ENCODE results near the gene UCN. TPM values are rescaled to one million over a fixed set of nuclear protein-coding genes. Genes with fewer than 3 reads are reported as not detected.

UCN gene
- total and polyA plus RNA-seq, 2 experiments from 2014 or later = 3.2 to 14.8 TPM

Other genes with a start within 250 kb of the UCN start
- 289 and 303 TPM in 2 replicates for gene OST4, start 236.8 kb downstream of the UCN start, total RNA-seq
- gene OST4, start 236.8 kb downstream of the UCN start, polyA plus RNA-seq = 768 and 779 TPM in 2 replicates
- gene EMILIN1, start 229.8 kb downstream of the UCN start, total RNA-seq = 18.5 and 20.2 TPM in 2 replicates
- 12.2 and 15.6 TPM in 2 replicates for gene EMILIN1, start 229.8 kb downstream of the UCN start, polyA plus RNA-seq
- gene KHK, start 221.7 kb downstream of the UCN start, total RNA-seq = 9.0 and 9.6 TPM in 2 replicates
- gene KHK, start 221.7 kb downstream of the UCN start, polyA plus RNA-seq = 12.9 and 19.2 TPM in 2 replicates
- 0.48 and 1.8 TPM in 2 replicates for gene CGREF1, start 189.3 kb downstream of the UCN start, total RNA-seq
- gene CGREF1, start 189.3 kb downstream of the UCN start, polyA plus RNA-seq = 0.55 and 0.99 TPM in 2 replicates
- gene ABHD1, start 184.6 kb downstream of the UCN start, total RNA-seq = 0.27 and 0.56 TPM in 2 replicates
- gene ABHD1, start 184.6 kb downstream of the UCN start, polyA plus RNA-seq = 2.0 and 3.2 TPM in 2 replicates
- gene PREB, start 173.8 kb downstream of the UCN start, total RNA-seq = 109 and 112 TPM in 2 replicates
- gene PREB, start 173.8 kb downstream of the UCN start, polyA plus RNA-seq = 91.0 and 130 TPM in 2 replicates
- gene PRR30, start 169.0 kb downstream of the UCN start, total RNA-seq = not detected in 2 replicates
- gene PRR30, start 169.0 kb downstream of the UCN start, polyA plus RNA-seq = not detected in 2 replicates
- gene TCF23, start 159.4 kb downstream of the UCN start, total RNA-seq = not detected in 2 replicates
- gene TCF23, start 159.4 kb downstream of the UCN start, polyA plus RNA-seq = not detected in 2 replicates
- 177 and 183 TPM in 2 replicates for gene ATRAID, start 96.4 kb downstream of the UCN start, total RNA-seq
- gene ATRAID, start 96.4 kb downstream of the UCN start, polyA plus RNA-seq = 290 and 372 TPM in 2 replicates
- gene SLC5A6, start 96.2 kb downstream of the UCN start, total RNA-seq = 28.4 and 42.9 TPM in 2 replicates
- 34.4 and 40.8 TPM in 2 replicates for gene SLC5A6, start 96.2 kb downstream of the UCN start, polyA plus RNA-seq
- 31.1 and 51.7 TPM in 2 replicates for gene CAD, start 91.1 kb downstream of the UCN start, total RNA-seq
- gene CAD, start 91.1 kb downstream of the UCN start, polyA plus RNA-seq = 30.1 and 31.0 TPM in 2 replicates
- 75.1 and 84.7 TPM in 2 replicates for gene SLC30A3, start 45.4 kb downstream of the UCN start, total RNA-seq
- 111 and 139 TPM in 2 replicates for gene SLC30A3, start 45.4 kb downstream of the UCN start, polyA plus RNA-seq
- gene DNAJC5G, start 33.0 kb downstream of the UCN start, total RNA-seq = 3.6 and 14.1 TPM in 2 replicates
- gene DNAJC5G, start 33.0 kb downstream of the UCN start, polyA plus RNA-seq = 4.4 and 7.5 TPM in 2 replicates
- gene TRIM54, start 26.0 kb downstream of the UCN start, total RNA-seq = 53.1 and 65.9 TPM in 2 replicates
- gene TRIM54, start 26.0 kb downstream of the UCN start, polyA plus RNA-seq = 41.6 and 46.7 TPM in 2 replicates
- 56.3 and 88.7 TPM in 2 replicates for gene MPV17, start 14.7 kb upstream of the UCN start, total RNA-seq
- gene MPV17, start 14.7 kb upstream of the UCN start, polyA plus RNA-seq = 70.8 and 90.5 TPM in 2 replicates
- 35.1 and 38.2 TPM in 2 replicates for gene GTF3C2, start 48.3 kb upstream of the UCN start, total RNA-seq
- gene GTF3C2, start 48.3 kb upstream of the UCN start, polyA plus RNA-seq = 47.7 and 56.8 TPM in 2 replicates
- 30.5 and 41.5 TPM in 2 replicates for gene EIF2B4, start 61.9 kb upstream of the UCN start, total RNA-seq
- 93.9 and 94.9 TPM in 2 replicates for gene EIF2B4, start 61.9 kb upstream of the UCN start, polyA plus RNA-seq
- 91.9 and 141 TPM in 2 replicates for gene SNX17, start 62.2 kb upstream of the UCN start, total RNA-seq
- gene SNX17, start 62.2 kb upstream of the UCN start, polyA plus RNA-seq = 130 and 135 TPM in 2 replicates
- gene ZNF513, start 72.3 kb upstream of the UCN start, total RNA-seq = 29.7 and 31.7 TPM in 2 replicates
- gene ZNF513, start 72.3 kb upstream of the UCN start, polyA plus RNA-seq = 32.2 and 35.8 TPM in 2 replicates
- 96.2 and 101 TPM in 2 replicates for gene PPM1G, start 101.1 kb upstream of the UCN start, total RNA-seq
- gene PPM1G, start 101.1 kb upstream of the UCN start, polyA plus RNA-seq = 84.8 and 93.0 TPM in 2 replicates
- 82.1 and 122 TPM in 2 replicates for gene NRBP1, start 120.2 kb upstream of the UCN start, total RNA-seq
- gene NRBP1, start 120.2 kb upstream of the UCN start, polyA plus RNA-seq = 147 and 185 TPM in 2 replicates
- gene KRTCAP3, start 133.9 kb upstream of the UCN start, total RNA-seq = 1.3 and 2.8 TPM in 2 replicates
- gene KRTCAP3, start 133.9 kb upstream of the UCN start, polyA plus RNA-seq = 2.0 and 4.9 TPM in 2 replicates
- gene IFT172, start 181.3 kb upstream of the UCN start, total RNA-seq = 20.7 and 37.6 TPM in 2 replicates
- 35.1 and 35.4 TPM in 2 replicates for gene IFT172, start 181.3 kb upstream of the UCN start, polyA plus RNA-seq
- 39.4 and 53.4 TPM in 2 replicates for gene FNDC4, start 186.8 kb upstream of the UCN start, total RNA-seq
- gene FNDC4, start 186.8 kb upstream of the UCN start, polyA plus RNA-seq = 43.4 and 51.2 TPM in 2 replicates
- not detected in 2 replicates for gene GCKR, start 188.4 kb upstream of the UCN start, total RNA-seq
- not detected in 2 replicates for gene GCKR, start 188.4 kb upstream of the UCN start, polyA plus RNA-seq